Posterior cingulate gyrus (tissue), 11 donors: Measurements from ENCODE around the gene AGO1.

Source experiments
- DNase-seq, 10 donors: peaks; one replicate each; pipeline versions ENCODE4 v3.0.0 to v3.0.0-alpha.2; 2020 to 2021; ENCODE audit warnings: mixed read lengths in 3 of 10
- intact Hi-C: fragments of 100-400 bp; cut with DNase I; formaldehyde crosslinking; loops from one replicate; pipeline ENCODE4 v1.15.1; 2023

AGO1 gene

DNA sequence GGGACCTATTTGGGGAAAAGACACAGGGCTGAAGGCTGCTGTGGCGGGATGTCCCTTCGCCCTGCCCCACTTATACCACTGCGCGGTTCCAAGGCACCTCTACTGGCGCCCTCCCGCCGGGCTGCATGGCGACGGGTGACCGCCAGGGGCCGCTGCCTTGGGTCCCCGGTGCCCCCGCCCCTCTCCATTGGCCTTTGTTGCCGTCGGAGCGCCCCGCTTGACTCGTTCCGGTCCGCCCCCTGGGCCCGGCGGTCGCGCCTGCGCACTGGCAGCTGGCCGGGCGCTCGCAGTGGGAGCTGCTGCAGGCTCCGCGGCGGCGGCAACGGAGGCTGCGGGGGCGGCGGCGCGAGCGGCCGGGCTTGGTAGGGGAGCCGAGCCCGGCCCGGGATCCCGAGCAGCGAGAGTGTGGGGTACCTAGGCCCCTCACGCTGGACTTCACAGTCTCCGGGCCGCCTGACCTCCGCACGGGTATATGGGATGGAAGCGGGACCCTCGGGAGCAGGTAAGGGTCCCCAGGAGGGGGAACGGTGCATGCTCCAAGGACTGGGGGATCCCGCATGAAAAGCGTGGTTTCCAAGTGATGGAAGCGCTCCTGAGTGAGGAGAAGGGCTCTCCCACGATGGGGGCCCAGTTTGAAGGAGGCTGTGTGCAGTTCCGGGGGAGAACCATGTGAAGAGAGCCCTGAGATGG, at the start of gene AGO1:
Gene AGO1 (plus strand): TSS at position 265 of the 690 bp plus-strand sequence. CDS start 213 bp downstream, at position 478.
- intact Hi-C loops = loop anchor here (2.0 to 5.0 kb wide), 2 partner anchors 48 to 204 kb away; partner anchors contain the start of genes ADPRS and AGO3
- DNase-seq = peak; percentile 90 to 99 (median 95)

DNA sequence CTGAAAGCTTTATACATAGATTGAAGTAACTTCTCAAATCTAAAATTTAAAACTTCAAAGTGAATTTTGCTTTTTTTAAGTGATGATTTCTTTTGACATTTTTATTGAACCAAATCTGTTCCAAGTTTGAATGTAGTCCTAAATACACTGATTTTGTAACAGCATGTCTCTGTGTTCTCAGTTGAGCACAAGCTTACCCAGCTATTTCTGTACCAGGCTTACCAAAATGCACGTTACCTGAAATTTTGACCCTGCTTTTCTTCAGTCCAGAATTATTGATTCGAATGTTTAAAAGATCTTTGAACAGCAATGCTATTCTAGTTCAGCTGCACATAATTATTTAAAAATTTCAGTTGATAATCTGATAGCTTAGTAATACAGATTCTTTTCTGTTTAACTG, 49.6 kb upstream of the AGO1 start:
- DNase-seq = no peak
- intact Hi-C loops = no loop called here

DNA sequence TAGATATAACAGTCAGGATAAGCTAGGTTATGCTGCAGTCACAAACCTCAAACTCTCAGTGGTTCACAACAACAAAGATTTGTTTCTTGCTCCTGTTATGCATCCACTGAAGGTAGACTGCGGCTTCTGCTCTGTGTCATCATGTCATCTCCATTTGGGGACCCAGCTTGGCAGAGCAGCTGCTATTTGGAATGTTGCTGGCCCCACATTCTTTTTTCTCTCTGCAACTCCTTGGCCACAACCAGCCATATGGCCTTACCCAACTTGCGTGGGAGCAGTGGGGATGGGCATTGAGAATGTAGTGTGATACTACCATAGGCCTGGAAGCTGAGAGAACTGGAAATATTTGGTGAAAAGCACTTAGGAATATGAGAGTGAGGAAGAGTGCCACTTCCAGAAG, 48.8 kb upstream of the AGO1 start:
- intact Hi-C loops = no loop called here
- DNase-seq = peak in 6 of 10 donors; percentile 18 to 89 (median 50)

DNA sequence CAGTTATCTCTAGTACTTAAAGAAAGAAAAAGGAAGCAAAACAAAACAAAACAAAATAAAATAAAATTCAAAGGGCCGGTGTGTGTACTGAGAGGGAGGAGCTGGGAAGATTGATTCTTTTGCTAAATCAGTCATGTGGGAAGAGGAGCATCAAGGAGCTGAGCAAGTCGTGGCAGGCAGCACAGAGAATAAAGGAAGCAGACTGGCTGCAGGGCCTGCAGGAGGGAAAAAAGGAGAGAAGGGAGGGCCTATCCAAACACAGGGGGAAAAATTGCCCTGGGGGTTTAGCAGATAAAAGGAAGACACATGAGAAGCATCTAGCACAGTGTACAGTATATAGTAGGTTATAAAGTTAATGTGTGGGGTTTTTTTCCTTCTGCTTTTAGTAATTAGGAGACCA, 47.6 kb upstream of the AGO1 start:
- no peak for DNase-seq
- intact Hi-C loops = no loop called here

DNA sequence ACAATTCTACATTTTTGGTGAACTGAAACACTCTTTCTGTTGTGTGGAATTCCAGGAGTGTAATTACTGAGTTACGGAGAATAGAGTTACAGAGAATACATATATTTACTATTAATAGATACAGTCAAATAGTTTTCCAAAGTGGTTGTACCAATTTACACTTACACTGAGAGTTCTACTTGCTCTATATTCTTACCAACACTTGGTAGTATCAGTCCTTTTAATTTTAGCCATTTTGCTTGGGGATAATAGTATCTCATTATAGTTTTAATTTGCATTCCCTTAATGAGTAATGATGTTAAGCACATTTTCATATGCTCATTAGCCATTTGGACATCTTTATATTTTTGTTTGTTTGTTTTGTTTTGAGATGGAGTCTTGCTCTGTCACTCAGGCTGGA, 46.3 kb upstream of the AGO1 start:
- intact Hi-C loops = no loop called here
- DNase-seq = no peak

DNA sequence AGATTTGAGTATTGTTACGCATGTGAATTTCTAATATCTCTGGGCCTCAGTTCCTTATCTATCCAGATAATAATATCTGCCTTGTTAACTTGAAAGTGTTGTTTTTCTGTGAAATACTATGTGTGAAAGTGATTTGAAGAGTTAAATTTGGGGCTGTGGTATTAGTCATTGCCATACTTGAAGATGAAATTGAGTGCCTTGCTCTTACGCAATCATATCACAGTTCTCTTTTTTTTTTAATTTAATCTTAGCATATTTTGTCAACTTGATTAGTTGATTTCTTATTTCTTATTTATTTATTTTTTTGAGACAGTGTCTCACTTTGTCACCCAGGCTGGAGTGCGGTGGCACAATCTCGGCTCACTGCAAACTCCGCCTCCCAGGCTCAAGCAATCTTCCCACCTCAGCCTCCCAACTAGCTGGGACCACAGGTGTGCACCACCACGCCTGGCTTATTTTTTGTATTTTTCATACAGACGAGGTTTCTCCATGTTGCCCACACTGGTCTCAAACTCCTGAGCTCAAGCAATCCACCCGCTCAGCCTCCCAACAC, 44.2 kb upstream of the AGO1 start:
- intact Hi-C loops = no loop called here
- DNase-seq = no peak

DNA sequence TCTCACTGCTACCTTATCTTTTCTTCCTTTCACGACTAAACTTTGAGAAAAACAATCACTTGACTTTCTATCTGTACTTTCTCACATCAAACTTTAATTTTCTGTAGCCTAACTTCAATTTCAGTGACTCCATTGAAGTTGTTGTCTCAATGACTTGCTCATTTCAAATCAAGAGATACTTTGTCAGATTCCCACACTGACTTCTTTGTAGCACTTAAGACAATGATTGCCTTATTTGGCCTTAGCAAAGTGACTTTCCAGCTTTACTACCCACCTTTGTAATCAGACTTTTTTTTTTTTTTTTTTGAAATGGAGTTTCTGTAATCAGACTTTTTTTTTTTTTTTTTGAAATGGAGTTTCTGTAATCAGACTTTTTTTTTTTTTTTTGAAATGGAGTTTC, 38.2 kb upstream of the AGO1 start:
- intact Hi-C loops = no loop called here
- DNase-seq = no peak

DNA sequence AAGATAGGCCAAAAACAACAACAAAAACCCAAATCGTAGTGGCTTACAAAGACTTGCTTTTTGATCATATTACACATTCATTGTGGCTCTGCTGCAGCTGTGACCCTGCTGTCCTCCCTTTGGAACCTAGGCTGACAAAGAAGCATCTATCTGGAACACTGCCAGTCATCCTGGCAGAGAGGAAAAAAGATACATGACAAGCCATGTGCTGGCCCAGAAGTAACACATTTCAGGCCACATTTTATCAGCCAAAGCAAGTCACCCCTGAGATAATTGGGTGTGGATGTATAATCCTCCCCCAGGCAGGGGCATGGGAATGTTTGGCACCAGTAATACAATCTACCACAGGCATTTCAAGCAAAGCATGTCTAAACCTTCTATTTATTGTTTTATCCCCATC, 37.2 kb upstream of the AGO1 start:
- intact Hi-C loops = no loop called here
- peak in 4 of 10 donors; percentile 8 to 79 (median 32) for DNase-seq

DNA sequence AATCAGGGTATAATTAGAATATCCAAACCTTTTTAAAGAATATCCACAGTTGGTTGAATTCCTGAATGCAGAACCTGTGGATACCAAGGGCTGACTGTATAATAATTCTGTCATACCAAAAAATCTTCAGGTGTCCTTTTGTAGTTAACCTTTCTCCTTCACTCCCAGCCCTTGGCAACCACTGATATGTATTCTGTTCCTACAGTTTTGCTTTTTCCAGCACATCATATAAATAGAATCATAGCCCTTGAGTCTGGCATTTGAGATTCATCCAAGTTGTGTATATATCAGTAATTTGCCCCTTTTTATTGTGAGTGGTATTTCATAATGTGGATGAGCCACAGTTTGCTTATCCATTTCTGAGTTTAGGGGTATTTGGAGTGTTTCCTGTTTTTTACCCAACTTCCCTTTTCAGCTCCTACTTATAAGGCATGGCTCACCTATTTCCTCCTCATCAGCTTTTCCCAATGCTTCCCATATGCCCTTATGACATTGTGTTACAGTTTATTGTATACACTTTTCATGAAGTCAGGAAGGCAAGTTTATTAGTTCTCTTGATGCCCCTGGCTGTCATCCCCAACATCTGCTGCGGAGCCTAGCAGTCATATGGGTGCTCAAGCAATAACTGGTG, 35.0 kb upstream of the AGO1 start:
- intact Hi-C loops = no loop called here
- DNase-seq = no peak

DNA sequence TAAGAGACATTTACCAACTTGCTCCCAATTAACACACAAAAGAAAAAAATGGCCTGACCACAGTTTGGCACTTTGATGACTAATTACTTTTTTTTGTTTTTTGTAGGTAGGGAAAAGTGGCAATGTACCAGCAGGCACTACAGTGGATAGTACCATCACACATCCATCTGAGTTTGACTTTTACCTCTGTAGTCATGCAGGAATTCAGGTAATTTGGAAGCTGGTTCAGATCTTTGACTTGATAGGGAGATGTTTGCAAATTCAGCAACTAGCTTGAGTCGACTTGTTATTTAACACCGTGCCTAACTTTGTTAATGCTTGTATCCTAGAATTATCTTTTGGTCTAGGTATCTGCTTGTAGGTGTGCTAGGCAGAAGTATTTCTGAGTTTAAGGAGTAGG, 33.0 kb upstream of the AGO1 start:
- no peak for DNase-seq
- intact Hi-C loops = no loop called here

DNA sequence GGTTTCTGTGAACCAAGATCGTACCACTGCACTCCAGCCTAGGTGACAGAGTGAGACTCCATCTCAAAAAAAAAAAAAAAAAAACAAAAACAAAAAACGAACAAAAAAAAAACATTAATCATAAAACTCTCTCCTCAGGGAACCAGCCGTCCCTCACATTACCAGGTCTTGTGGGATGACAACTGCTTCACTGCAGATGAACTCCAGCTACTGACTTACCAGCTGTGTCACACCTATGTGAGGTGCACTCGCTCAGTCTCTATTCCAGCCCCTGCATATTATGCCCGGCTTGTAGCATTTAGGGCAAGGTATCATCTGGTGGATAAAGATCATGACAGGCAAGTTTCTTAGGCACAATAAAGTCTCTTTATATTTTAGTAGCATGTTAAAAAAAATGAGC, 32.3 kb upstream of the AGO1 start:
- intact Hi-C loops = no loop called here
- DNase-seq = no peak

DNA sequence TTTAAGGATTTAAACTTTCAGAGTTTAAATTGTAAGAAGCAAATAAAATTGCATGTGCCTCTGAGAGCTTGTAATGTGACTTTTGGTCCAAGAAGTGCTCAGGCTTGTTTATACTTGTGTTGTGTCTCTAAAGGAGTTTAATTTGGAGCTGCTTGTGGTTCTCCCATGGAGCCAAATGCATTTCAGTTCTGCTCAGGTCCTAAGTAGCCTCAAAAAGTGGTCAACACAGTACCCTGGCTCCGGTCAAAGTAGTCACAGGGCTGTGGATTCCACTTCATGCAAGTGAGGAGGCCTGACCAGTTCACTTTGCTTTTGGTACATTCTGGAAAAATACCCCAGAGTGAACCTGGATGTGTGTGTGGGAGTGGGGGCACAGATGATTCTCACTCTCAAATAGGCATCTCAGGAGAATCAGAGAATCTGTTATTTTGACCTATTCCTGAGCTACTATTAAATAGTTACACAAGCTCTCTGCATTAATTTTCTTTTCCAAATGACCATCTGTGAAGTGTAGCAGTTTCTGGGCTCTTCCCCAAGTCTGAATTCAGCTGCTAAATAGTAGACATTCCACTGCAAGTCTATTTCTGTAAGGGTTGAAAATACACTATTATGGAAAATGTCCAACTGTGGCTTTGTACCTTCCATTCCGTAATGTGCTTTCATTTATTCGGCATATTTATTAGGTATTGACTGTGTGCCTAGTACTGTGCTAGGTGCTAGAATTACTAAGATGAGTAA, 31.7 kb upstream of the AGO1 start:
- no peak for DNase-seq
- intact Hi-C loops = no loop called here

DNA sequence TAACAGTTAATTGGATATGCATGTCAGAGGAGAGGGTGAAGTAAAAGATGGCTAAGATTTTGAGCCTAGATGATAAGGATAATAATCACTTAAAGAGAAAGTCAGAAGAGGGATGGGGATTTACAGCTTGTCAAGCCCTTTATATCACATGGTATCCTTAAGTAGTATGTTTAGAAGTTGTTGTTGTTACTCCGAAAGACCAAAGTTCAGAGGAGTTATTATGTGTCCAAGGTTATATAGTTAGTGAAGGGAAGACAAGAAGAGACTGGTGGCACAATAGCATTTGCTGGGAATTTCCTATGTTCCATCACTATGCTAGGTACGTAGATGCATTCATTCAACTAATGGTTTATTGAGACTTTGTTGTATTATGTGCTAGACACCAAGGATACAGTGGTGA, 30.8 kb upstream of the AGO1 start:
- DNase-seq = no peak
- intact Hi-C loops = no loop called here

DNA sequence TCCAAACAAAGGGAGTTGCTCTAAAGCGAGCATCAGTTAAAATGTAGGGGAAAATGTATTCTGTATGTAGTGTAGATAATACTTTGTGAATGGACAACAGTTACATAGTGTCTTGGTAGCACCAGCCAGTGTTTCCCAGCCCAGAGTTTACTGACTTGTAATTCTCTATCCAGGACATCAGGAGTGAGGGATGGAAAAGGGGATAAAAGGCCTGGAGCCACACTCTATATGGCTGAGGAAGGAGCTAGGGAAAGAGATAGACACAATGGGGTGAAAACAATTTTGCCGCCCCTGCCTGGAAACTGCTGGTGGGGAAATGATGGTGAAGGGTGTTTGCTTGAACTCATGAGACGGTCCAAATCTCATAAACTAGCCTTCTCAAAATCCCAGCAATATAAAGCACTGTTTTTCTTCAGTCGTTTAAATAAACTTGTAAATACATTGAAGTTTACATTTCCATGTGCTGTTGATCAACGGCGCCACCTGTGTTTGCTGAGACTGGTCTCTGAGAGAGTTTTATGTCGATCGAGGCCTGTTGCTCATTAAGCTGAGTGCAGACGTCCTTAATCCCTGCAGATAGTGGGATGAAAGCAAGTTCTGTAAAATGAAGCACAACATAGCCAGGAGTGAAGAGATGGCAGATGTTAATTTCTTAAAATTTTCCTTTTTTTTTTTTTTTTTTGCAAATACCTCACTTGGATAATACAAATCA, 27.9 kb upstream of the AGO1 start:
- intact Hi-C loops = no loop called here
- DNase-seq = no peak

DNA sequence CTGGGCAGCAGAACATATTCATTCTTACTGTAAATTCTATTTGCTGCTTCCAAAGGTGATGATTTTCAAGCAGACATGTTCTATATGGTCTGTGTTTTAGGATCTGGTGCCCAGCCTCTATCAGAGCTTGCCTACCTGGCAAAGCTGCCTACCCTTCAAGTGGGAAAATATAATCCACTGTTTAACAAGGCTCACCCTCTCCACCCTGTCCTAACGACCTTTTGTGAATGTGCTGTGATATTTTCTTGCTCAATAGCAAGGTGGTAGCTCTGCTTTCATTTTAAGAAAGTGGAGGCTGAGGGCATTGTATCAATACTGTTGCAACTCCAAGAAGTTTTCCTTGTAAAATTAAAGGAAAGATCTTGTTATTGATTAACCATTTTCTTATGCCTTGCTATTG, 26.0 kb upstream of the AGO1 start:
- intact Hi-C loops = no loop called here
- DNase-seq = no peak

DNA sequence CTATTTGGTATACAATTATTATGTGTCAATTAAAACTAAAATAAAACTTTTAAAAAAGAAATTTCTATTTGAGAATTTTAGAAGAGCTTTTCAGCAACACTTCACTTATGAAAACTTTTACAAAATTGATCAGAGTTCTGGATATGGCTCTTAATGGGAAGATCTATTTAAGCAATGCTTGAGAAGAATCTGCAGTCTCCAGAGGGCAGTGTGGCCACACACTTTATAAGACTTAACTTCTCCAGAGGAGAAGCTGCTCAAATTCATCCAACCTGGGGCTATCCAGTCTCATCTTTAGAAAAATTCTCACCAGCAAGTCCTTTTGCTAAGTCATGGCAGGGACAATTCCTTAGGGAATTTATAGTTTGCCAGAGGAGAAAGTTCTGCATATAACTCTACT, 25.2 kb upstream of the AGO1 start:
- peak in 1 of 10 donors; percentile 12 for DNase-seq
- intact Hi-C loops = no loop called here

DNA sequence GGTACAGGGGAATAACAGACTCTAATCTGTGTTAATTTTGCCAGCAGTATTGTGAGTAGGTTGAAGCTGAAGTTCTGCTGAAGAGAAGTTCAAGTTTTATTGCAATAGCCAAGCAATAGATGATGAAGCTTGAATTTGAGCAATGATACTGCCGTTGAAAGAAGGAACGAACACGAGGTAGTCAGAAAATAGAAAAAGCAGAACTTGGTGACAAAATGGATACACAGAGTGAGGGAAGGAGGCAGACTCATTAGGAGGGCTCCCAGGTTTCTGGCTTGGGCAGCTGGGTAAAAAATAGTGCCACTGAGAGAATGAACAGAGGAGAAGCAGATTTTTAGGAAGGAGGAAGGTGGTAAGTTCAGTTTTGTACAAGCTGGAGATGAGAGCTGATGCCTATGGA, 22.3 kb upstream of the AGO1 start:
- intact Hi-C loops = no loop called here

DNA sequence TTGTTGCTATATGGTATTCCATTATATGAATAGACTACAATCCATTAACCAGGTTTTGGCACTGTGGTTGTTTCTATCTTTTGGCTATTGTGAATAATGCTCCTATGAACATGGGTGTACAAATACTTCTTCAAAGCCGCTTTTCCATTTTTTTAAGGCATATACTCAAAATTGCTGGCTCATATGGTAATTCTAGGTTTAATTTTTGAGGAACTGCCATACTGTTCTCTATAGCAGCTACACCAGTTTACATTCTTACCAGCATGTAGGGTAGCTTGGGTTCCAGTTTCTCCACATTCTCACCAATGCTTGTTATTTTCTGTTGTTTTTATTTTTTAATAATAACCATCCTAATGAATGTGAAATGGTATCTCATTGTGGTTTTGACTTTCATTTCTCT, 19.9 kb upstream of the AGO1 start:
- intact Hi-C loops = no loop called here

More for the DNA sequence above, 22.3 kb upstream of the AGO1 start:
- no peak for DNase-seq

DNA sequence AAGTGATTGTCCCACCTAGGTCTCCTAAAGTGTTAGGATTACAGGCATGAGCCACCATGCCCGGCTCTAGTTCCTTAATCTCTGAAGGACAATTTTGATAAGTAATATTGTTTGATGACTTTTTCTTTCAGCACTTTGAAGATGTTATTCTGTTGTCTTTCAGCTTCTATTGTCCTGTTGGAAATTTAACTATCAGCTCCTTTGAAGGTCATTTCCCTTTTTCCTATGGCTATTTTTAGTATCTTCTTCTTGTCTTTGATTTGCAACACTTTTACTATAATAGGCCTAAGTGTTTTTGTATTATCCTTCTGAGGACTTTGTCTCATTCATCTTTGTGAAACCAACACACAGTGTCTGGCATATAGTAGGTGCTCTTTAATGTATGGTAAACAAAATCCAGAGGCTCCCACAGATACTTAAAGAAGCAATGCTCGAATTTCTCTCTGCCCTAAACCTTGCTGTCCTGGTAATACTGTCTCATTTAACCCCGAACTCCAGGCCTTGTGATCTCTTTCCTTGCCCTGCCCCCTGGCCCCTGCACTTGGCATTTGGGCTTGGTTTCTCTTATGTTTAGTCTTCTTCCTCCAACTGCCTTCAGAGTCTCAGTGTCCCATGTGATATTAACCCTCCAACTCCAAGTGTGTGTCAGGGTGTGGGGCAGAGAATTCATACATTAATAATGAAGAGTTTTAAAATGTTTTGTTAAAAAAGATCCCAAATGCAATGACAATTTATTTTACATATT, 19.0 kb upstream of the AGO1 start:
- no peak for DNase-seq
- intact Hi-C loops = no loop called here

More for the DNA sequence above, 19.9 kb upstream of the AGO1 start:
- no peak for DNase-seq

DNA sequence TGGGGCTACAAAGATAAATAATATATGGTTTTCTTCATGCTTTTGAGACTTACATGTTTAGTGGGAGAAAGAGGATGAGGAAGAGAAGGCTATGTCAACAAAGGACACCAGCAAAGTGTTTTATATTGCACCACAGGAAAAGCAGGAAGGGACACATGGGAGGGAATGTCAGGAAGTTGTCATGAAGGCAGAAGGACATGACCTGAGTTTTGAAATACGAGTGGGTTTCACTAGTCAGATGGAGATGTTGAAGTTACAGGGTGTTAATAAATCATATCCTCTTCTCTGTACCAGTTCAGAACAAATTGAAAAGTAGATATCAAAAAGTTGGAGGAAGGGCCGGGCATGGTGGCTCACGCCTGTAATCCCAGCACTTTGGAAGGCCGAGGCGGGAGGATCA, 18.2 kb upstream of the AGO1 start:
- DNase-seq = no peak
- intact Hi-C loops = no loop called here
